Activated CD4-positive, alpha-beta memory T cell treated with anti-CD3 and anti-CD28 coated beads, Interleukin-2, amount 10 ng/mL, durations not matched to agents 7 days and 5 days (primary cell): ENCODE results near the gene GABRB1. TPM values are rescaled to one million over a fixed set of nuclear protein-coding genes. Genes with fewer than 3 reads are reported as not detected.

ENCODE experiments used
- CTCF ChIA-PET: fragments of 350-600 bp; sonication (Branson Sonifier 250); formaldehyde crosslinking; loops from one replicate; lab custom pipeline; 2021; ENCODE audit warnings: antibody characterized with exemption, inconsistent platforms; lab: Charles Lee
- POLR2A ChIA-PET: fragments of 350-600 bp; sonication (Branson Sonifier 250); formaldehyde crosslinking; loops from one replicate; lab custom pipeline; 2021; ENCODE audit warnings: antibody characterized with exemption; lab: Charles Lee
- DNase-seq: peaks from one replicate; pipeline ENCODE4 v3.0.0-alpha.2; 2020
- H3K27ac Mint-ChIP-seq: one replicate; pipeline ENCODE4 v1.8.0; 2021; ENCODE audit warnings: mild to moderate bottlenecking, mixed read lengths
- H3K27me3 Mint-ChIP-seq: one replicate; pipeline ENCODE4 v1.8.0; 2021; ENCODE audit warnings: mixed read lengths
- H3K36me3 Mint-ChIP-seq: one replicate; pipeline ENCODE4 v1.8.0; 2021; ENCODE audit warnings: low read depth, mixed read lengths
- H3K4me1 Mint-ChIP-seq: one replicate; pipeline ENCODE4 v1.8.0; 2021; ENCODE audit warnings: mixed read lengths
- H3K4me3 Mint-ChIP-seq: one replicate; pipeline ENCODE4 v1.8.0; 2021; ENCODE audit warnings: mild to moderate bottlenecking, mixed read lengths
- H3K9me3 Mint-ChIP-seq: one replicate; pipeline ENCODE4 v1.8.0; 2021; ENCODE audit warnings: mixed read lengths
- total RNA-seq, 2 experiments: library from RNA; stranded (reverse); gene quantifications; one replicate each; pipeline ENCODE4 v1.2.3, GENCODE V29; 2021

Gene GABRB1
- total RNA-seq: not detected

DNA sequence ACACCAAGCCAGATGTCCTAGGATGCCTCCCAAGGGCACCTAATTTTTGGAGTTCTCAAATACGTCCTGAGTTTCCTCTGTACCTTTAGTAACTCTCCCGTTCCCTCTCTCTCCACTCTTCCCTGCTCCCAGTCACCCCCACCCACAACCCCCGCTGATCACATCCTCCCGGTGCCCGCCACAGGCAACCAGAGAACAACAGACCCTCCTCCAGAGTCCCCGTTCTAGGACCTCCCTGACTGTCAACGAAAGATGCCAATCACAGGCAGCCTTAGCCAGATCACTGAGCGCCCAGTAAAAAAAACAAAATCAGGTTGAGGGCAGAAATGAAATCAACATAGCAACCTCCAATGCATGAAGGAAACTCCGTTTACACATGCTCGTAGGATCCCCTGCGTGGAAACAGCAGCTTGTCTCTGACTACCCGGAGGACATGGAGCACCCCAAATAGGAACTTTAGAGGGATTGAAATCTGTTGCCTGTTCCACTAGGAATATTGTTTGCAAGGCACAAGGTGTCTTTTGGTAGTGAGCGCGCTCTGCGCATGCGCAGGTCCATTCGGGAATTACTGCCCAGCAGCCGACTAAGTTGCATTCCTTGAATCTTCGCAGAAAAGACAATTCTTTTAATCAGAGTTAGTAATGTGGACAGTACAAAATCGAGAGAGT lies at the start of gene GABRB1:
GABRB1 (plus strand) TSS at position 557 of the 668 bp plus-strand sequence.
- H3K27me3 Mint-ChIP-seq: peaks cover 37% of the 10 kb centered on the region
- CTCF ChIA-PET: no interaction called here
- peak; percentile 22 for DNase-seq
- peaks cover 18% of the 10 kb centered on the region for H3K4me1 Mint-ChIP-seq
- no peaks in the 10 kb centered on the region for H3K36me3 Mint-ChIP-seq
- POLR2A ChIA-PET: no interaction called here
- peak within 1 kb of the TSS; percentile 57 for H3K4me3 Mint-ChIP-seq
- H3K9me3 Mint-ChIP-seq: no peaks in the 10 kb centered on the region
- no peak within 1 kb of the TSS for H3K27ac Mint-ChIP-seq

DNA sequence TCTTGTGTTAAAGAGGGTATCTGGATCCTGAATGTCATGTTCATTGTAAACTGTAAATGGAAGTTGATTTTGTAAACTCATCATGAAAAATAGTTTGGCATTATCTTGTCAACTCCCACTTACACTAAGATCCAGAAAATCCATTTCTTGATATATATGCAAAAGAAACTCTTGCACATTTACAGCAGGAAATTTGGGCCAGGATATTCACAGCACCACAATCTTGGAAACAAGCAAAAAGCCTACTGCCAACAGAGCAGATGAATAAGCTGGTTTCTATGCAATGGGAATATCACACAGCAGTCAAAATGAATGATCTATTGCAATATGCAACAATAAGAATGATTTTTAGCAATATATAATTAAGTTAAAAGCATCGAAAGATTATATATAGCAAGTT lies 46.6 kb upstream of the GABRB1 start:
- Mint-ChIP-seq H3K4me1 (no peaks in the 10 kb centered on the region), H3K36me3 (no peaks in the 10 kb centered on the region)
- CTCF ChIA-PET: no interaction called here

DNA sequence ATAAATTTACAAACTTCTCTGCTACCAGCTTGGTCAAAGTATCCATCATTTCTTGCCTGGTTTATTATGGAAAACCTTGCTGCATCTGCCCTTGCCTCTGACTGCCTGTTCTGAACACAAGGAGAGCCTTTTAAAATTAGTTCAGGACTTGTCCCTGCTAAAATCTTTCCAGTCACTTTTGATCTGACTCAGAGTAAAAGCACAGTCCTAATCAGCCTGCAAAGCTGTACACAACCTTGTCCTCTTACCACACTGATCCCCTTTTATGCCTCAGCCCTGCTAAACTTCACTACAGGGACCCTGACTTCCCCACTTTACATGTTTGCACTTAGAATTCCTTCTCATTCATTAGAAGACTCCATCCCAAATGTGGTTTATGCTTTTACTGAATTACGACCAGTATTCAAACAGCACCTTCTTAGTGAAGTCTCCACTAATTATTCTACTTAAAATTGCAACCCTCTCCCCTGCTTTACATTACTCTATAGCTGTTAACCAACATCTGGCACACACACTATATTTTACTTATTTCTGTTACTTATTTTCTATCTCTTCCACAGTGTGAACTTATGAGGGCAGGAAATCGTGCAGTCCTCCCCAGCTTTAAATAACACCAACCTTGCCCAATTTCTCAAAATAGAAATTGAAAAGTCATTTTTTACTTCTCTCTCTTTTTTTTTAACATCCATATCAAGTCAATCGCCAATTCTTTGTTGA lies 44.3 kb upstream of the GABRB1 start:
- CTCF ChIA-PET: no interaction called here
- no peaks in the 10 kb centered on the region for H3K4me1 Mint-ChIP-seq
- no peak overlapping the region for H3K27ac Mint-ChIP-seq
- no peak overlapping the region for H3K4me3 Mint-ChIP-seq
- DNase-seq: no peak
- peaks cover 11% of the 10 kb centered on the region for H3K27me3 Mint-ChIP-seq
- H3K9me3 Mint-ChIP-seq: no peaks in the 10 kb centered on the region
- POLR2A ChIA-PET: no interaction called here
- H3K36me3 Mint-ChIP-seq: no peaks in the 10 kb centered on the region

More for the DNA sequence above, 46.6 kb upstream of the GABRB1 start:
- H3K4me3 Mint-ChIP-seq: no peak overlapping the region
- no peaks in the 10 kb centered on the region for H3K9me3 Mint-ChIP-seq
- H3K27ac Mint-ChIP-seq: no peak overlapping the region
- no peak for DNase-seq
- no peaks in the 10 kb centered on the region for H3K27me3 Mint-ChIP-seq
- POLR2A ChIA-PET: no interaction called here

DNA sequence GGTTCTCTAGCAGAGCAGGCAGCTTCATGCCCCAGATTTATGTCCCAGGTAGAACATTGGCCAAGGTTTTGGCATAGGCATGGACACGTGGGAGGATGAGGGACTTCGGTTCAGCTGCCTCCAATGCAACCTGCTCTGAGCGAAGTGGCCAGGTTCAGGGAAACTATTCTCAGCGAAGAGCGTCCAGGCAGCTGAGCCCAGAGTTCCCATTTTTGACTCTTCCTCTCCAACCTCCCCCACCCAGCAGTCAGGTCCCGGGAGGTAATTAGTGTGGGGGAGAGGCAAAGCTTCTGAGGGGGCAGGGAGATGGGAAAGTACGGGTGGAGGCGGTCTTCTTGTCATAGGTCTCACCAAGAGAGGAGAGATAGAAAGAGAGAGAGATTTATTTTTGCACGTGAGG lies 39.0 kb upstream of the GABRB1 start:
- Mint-ChIP-seq H3K9me3 (no peaks in the 10 kb centered on the region), H3K4me1 (peaks cover 11% of the 10 kb centered on the region), H3K27ac (no peak overlapping the region), H3K27me3 (peaks cover 40% of the 10 kb centered on the region), H3K36me3 (no peaks in the 10 kb centered on the region), H3K4me3 (no peak overlapping the region)
- no peak for DNase-seq
- CTCF ChIA-PET: interaction anchor here (1.0 kb wide), 1 partner anchor 8 kb away, joined by 3 read pairs; no protein-coding TSS in a partner anchor
- POLR2A ChIA-PET: no interaction called here

DNA sequence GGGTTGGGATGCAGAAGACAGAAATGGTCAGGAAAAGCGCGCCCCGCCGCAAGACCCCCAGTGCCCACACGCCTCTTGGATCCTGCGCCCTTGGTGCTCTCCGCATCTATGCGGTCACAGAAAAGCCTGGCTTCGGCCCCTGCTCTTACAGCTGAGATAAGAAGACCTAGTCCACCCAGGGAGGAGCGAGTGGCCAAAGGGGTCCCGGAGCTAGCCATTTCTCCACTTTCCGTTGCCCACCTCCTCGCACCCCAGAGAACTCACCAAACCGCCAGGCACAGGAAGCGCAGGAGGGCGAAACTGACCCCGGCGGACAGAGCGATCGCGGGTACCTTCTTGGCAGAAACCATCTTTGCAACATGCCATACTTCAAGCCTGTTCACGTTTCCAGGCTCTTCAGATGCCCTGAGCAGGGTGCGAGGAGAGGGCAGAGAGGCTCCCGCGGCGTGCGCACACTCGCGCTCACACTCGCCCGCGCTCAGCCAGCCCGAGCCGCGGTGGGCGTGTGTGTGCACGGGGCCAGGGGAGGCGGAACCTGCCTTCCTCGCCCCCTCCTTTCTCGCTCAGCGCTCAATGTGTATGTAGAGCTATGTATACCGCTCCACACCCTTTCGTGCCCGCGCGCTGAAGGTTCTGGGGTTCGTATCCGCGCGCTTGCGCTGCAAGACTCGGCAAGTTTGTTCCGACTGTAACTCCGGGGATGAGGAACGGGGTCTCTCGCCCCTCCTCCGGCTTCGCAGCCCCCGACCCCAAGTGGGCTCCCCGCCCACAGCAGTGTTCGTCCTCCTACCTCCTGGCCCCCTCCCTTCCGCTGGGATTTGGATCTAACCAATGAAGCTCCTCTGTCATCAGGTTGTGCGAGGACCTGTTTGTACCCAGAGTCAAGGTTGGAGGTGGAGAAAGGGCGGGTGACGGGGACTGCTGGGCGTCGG lies 38.0 kb upstream of the GABRB1 start, which contains the start of gene GABRA4:
GABRA4 (minus strand) TSS at position 507 of the 932 bp plus-strand sequence; CDS start at position 350, 157 bp downstream.
- Mint-ChIP-seq H3K9me3 (no peaks in the 10 kb centered on the region), H3K27ac (no peak within 1 kb of the TSS), H3K36me3 (no peaks in the 10 kb centered on the region), H3K4me1 (peaks cover 11% of the 10 kb centered on the region), H3K4me3 (peak within 1 kb of the TSS; percentile 27), H3K27me3 (peaks cover 46% of the 10 kb centered on the region)
- CTCF ChIA-PET: no interaction called here
- POLR2A ChIA-PET: interaction anchor here (0.9 kb wide), 1 partner anchor 18 kb away, joined by 3 read pairs; no protein-coding TSS in a partner anchor
- DNase-seq: no peak

DNA sequence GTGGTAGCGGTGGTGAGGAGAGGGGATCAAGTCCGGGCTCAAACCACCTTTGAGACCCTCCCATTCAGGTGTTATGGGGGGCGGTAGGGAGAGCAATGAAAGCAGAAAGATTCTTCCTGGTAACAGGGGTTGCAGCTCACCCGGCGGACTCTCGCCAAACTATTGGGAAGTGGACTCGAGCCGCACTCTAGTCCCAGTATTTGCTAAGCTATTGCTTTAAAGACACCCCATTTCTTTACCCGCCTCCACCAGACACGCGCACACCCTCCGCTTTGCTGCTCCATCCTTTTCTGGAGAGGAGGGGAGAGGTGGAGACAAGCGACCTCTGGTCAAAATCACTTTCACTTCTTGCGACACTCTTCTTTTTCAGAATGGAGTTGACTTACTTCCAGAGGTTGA lies 37.4 kb upstream of the GABRB1 start:
- H3K27me3 Mint-ChIP-seq: peaks cover 46% of the 10 kb centered on the region
- ChIA-PET CTCF (no interaction called here), POLR2A (interaction anchor here (0.9 kb wide), 1 partner anchor 17 kb away, joined by 3 read pairs; no protein-coding TSS in a partner anchor)
- no peak overlapping the region for H3K27ac Mint-ChIP-seq
- peak overlapping the region; percentile 27 for H3K4me3 Mint-ChIP-seq
- H3K4me1 Mint-ChIP-seq: peaks cover 11% of the 10 kb centered on the region
- H3K9me3 Mint-ChIP-seq: no peaks in the 10 kb centered on the region
- no peaks in the 10 kb centered on the region for H3K36me3 Mint-ChIP-seq
- no peak for DNase-seq

DNA sequence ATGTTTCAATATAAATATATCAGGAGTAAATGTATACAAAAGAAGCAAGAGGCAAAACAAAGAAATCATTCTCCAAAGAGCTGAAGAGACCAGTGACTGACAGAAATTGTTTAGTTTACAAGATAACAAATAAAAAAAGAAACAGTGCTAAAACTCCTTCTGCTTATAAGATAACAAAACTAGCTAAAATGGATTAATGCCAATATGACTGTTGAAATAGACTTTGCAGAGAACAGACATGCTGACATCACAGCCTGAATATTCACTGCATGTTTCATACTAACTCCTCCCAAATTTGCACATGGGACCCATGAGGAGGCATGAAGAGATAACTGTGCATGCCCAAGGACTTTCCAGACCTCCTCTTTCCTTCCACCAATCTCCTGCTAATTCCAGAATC lies 31.8 kb upstream of the GABRB1 start:
- Mint-ChIP-seq H3K9me3 (no peaks in the 10 kb centered on the region), H3K4me3 (no peak overlapping the region), H3K36me3 (no peaks in the 10 kb centered on the region), H3K27ac (no peak overlapping the region), H3K27me3 (peaks cover 15% of the 10 kb centered on the region), H3K4me1 (no peaks in the 10 kb centered on the region)
- ChIA-PET POLR2A (no interaction called here), CTCF (interaction anchor here (1.1 to 1.3 kb wide), 2 partner anchors 8 to 11 kb away, joined by 3 read pairs; no protein-coding TSS in a partner anchor)
- DNase-seq: no peak

DNA sequence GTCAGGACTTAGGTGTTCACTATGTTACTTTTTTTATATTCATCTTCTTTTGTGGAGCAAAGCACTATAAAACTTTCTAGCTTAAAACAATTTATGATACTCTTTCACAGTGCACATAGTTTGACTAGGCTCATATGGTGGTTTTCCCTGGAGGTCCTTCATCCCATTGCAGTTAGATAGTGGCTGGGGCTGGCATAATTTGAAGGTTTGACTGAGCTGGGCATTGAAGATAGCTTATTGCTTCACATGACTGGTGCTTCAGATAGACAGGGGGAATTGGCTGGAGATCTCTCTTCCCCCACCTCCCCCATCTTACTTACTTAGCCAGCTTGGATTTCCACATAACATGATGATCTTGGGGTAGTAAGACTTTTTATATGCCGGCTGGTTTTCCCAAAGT lies 31.0 kb upstream of the GABRB1 start:
- no peak for DNase-seq
- Mint-ChIP-seq H3K36me3 (no peaks in the 10 kb centered on the region), H3K27me3 (peaks cover 8% of the 10 kb centered on the region), H3K4me3 (no peak overlapping the region), H3K27ac (no peak overlapping the region), H3K4me1 (no peaks in the 10 kb centered on the region), H3K9me3 (no peaks in the 10 kb centered on the region)
- ChIA-PET POLR2A (no interaction called here), CTCF (interaction anchor here (1.1 to 1.4 kb wide), 3 partner anchors 9 to 33 kb away, joined by 3 read pairs; no protein-coding TSS in a partner anchor)

DNA sequence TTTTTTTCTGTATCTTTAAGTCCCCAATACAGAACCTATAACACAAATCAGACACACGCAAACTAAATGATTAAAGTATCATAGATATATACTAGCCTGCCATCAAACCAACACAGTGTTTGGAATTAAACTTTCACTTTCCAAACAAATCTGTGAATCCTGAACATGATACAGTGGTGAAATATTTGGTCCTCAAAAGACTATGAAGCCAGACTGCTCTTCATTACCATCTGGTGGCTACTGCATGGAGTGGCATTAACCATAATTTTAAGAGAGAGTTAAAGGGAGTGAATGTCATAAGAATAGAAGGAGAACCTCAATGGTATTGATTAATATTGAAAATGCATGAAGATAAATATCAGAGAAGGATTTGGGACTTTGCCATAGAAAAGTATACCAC lies 28.8 kb upstream of the GABRB1 start:
- DNase-seq: no peak
- ChIA-PET CTCF (no interaction called here), POLR2A (no interaction called here)
- Mint-ChIP-seq H3K36me3 (no peaks in the 10 kb centered on the region), H3K9me3 (no peaks in the 10 kb centered on the region), H3K27ac (no peak overlapping the region), H3K4me3 (no peak overlapping the region), H3K27me3 (peaks cover 5% of the 10 kb centered on the region), H3K4me1 (no peaks in the 10 kb centered on the region)

DNA sequence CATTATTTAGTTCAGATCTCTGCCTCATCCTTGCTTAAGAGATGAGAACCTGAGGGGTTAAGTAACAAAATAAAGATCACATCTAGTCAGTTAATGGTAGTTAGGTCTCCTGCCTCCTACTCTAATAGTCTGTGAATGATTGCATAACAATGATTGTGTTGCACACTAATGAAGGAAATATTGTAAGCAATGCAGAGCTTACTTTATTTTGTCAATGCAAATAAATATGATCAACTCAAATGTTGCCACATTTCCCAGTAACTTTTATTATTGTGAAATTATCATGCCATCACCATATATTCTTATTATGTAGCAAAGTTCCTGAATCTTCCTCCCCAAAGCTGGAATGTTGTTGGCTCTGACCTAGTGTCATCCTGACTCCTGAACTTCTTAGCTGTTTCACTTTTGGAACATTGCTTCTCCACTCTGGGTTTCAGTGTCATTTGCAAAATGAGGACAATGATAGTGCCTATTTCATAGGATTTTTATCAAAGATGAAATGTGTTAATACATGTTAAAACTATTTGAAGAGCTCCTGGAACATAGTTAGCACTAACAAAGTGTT lies 20.9 kb upstream of the GABRB1 start:
- Mint-ChIP-seq H3K9me3 (peaks cover 8% of the 10 kb centered on the region), H3K36me3 (peaks cover 8% of the 10 kb centered on the region), H3K4me1 (peaks cover 15% of the 10 kb centered on the region), H3K27ac (peak overlapping the region; percentile 7), H3K27me3 (no peaks in the 10 kb centered on the region), H3K4me3 (no peak overlapping the region)
- CTCF ChIA-PET: interaction anchor here (0.7 to 1.3 kb wide), 2 partner anchors 8 to 10 kb away, joined by 3 read pairs; no protein-coding TSS in a partner anchor
- no peak for DNase-seq
- POLR2A ChIA-PET: interaction anchor here (0.9 kb wide), 1 partner anchor 16 kb away, joined by 3 read pairs; no protein-coding TSS in a partner anchor

DNA sequence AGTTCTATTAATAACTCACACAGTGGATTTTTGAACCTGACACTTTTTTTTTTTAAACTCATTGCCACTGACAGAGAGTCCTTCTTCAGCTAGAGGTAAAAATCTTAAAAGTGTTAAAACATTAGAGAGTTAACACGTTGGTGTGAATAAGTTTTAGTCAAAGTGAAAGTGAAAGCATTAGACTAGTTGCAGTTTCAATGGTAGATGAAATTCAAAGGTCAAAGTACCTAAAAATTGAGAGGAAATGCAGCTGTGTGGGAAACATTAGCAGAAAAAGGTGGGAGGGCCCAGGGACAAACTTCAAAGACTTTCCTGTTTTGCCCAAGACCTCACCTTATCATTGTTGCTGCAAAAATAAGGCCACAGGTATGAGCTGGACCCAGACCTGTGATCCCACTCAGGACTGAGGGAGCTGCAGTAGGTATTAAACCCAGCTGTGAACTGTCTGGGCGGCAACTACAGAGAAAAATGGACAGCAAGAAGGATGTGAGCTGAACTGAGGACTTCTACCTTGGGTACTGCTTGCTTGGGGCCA lies 20.4 kb upstream of the GABRB1 start:
- peak; percentile 27 for DNase-seq
- no peak overlapping the region for H3K4me3 Mint-ChIP-seq
- peaks cover 8% of the 10 kb centered on the region for H3K9me3 Mint-ChIP-seq
- ChIA-PET POLR2A (interaction anchor here (0.9 kb wide), 1 partner anchor 17 kb away, joined by 3 read pairs; no protein-coding TSS in a partner anchor), CTCF (interaction anchor here (0.7 to 1.3 kb wide), 2 partner anchors 8 to 11 kb away, joined by 3 read pairs; no protein-coding TSS in a partner anchor)
- peaks cover 8% of the 10 kb centered on the region for H3K36me3 Mint-ChIP-seq
- H3K27me3 Mint-ChIP-seq: no peaks in the 10 kb centered on the region
- peaks cover 15% of the 10 kb centered on the region for H3K4me1 Mint-ChIP-seq
- peak overlapping the region; percentile 7 for H3K27ac Mint-ChIP-seq

DNA sequence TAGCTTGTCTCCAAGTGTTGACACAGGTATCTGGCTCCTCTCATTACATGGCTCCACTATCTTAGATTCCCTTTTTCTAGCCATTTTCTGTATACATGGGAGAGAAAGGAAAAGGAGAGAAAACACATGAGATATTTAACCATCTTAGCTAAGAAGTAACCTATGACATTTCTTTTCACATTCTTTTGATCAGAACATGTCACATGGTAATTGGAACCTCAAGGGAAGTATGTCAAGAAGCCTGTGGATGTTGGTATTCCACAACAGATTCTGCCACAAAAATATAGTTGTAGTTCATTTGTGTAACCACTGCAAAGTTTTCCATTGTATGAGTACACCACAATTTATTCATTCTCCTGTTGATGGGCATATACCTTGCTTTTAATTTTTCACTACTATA lies 18.7 kb upstream of the GABRB1 start:
- H3K36me3 Mint-ChIP-seq: peaks cover 8% of the 10 kb centered on the region
- H3K27me3 Mint-ChIP-seq: no peaks in the 10 kb centered on the region
- H3K27ac Mint-ChIP-seq: no peak overlapping the region
- ChIA-PET POLR2A (no interaction called here), CTCF (no interaction called here)
- peaks cover 8% of the 10 kb centered on the region for H3K9me3 Mint-ChIP-seq
- no peak for DNase-seq
- no peak overlapping the region for H3K4me3 Mint-ChIP-seq
- peaks cover 15% of the 10 kb centered on the region for H3K4me1 Mint-ChIP-seq
